ENCODE measurements around the gene ARHGAP21.

Gene ARHGAP21

DNA sequence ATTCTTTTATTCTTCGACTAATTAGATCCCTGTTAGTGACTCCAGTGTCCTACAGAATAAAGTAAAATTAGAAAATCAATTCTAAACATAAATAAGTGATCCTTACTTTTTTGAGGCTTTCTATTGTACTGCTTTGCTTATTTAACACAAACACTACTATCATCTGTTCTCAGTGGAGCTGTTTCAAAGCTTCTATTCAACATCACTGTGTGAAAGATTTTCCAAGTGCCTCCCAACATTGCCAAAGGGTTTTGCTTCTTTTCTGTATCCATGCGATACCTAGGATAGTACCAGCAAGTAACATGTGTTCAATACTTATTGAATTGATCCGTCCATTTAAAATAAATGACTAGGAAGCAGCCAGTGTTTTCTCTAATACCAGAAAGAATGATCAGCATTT is 125.7 kb downstream of the ARHGAP21 start:
- Histone ChIP-seq H2AFZ (ENCODE audit: low read length) (no peak overlapping the region), H3K4me3 (ENCODE audit: low read length, poor library complexity, severe bottlenecking) (no peak overlapping the region), H3K4me2 (ENCODE audit: low read depth, low read length, poor library complexity, severe bottlenecking) (no peak overlapping the region), H3K9me2 (replicated peaks; ENCODE audit: low read depth, low read length) (no peaks in the 10 kb centered on the region), H3K9ac (ENCODE audit: low read depth, low read length, poor library complexity, severe bottlenecking) (no peak overlapping the region), H3K27me3 (ENCODE audit: insufficient read depth, low read length, poor library complexity, severe bottlenecking) (no peaks in the 10 kb centered on the region), H3K9me3 (ENCODE audit: insufficient read depth, low read depth, low read length) (no peaks in the 10 kb centered on the region), H3K4me1 (ENCODE audit: insufficient read depth, low read length, poor library complexity, severe bottlenecking) (peaks cover 4% of the 10 kb centered on the region), H4K20me1 (ENCODE audit: insufficient read depth, low read length, poor library complexity, severe bottlenecking) (no peaks in the 10 kb centered on the region), H3F3A (ENCODE audit: low read depth) (no peaks in the 10 kb centered on the region), H3K79me2 (ENCODE audit: insufficient read depth, low read length) (no peaks in the 10 kb centered on the region), H3K36me3 (ENCODE audit: insufficient read depth, low read length) (peaks cover 50% of the 10 kb centered on the region)
- no peak for TF ChIP-seq EZH2phosphoT487 (IDR thresholded peaks at IDR 0.05; ENCODE audit: borderline replicate concordance)

DNA sequence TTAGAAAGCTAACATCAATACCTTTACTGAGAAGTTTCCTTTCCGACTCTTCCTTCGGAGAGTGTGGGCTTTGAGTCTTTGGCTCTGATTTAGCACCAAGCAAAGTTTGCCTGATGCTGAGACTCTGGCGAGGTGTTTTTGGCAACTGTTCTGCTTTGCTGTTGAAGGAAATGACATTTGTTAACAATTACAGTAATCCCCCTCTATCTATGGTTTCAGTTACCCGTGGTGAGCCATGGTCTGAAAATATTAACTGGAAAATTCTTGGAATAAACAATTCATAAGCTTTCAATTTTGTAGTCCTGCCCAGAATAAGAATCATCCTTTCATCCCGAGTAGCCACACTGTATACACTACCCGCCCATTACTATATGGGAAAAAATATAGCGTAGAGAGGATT is 126.3 kb downstream of the ARHGAP21 start:
- Histone ChIP-seq H3K9ac (ENCODE audit: low read depth, low read length, poor library complexity, severe bottlenecking) (no peak overlapping the region), H3K4me1 (ENCODE audit: insufficient read depth, low read length, poor library complexity, severe bottlenecking) (peaks cover 4% of the 10 kb centered on the region), H3K4me3 (ENCODE audit: low read length, poor library complexity, severe bottlenecking) (no peak overlapping the region), H2AFZ (ENCODE audit: low read length) (no peak overlapping the region), H4K20me1 (ENCODE audit: insufficient read depth, low read length, poor library complexity, severe bottlenecking) (no peaks in the 10 kb centered on the region), H3K9me3 (ENCODE audit: insufficient read depth, low read depth, low read length) (no peaks in the 10 kb centered on the region), H3K9me2 (replicated peaks; ENCODE audit: low read depth, low read length) (no peaks in the 10 kb centered on the region), H3K36me3 (ENCODE audit: insufficient read depth, low read length) (peaks cover 52% of the 10 kb centered on the region), H3K4me2 (ENCODE audit: low read depth, low read length, poor library complexity, severe bottlenecking) (no peak overlapping the region), H3K79me2 (ENCODE audit: insufficient read depth, low read length) (no peaks in the 10 kb centered on the region), H3F3A (ENCODE audit: low read depth) (no peaks in the 10 kb centered on the region), H3K27me3 (ENCODE audit: insufficient read depth, low read length, poor library complexity, severe bottlenecking) (no peaks in the 10 kb centered on the region)
- TF ChIP-seq EZH2phosphoT487 (IDR thresholded peaks at IDR 0.05; ENCODE audit: borderline replicate concordance): no peak
- TF ChIP-seq, protein P1, sequence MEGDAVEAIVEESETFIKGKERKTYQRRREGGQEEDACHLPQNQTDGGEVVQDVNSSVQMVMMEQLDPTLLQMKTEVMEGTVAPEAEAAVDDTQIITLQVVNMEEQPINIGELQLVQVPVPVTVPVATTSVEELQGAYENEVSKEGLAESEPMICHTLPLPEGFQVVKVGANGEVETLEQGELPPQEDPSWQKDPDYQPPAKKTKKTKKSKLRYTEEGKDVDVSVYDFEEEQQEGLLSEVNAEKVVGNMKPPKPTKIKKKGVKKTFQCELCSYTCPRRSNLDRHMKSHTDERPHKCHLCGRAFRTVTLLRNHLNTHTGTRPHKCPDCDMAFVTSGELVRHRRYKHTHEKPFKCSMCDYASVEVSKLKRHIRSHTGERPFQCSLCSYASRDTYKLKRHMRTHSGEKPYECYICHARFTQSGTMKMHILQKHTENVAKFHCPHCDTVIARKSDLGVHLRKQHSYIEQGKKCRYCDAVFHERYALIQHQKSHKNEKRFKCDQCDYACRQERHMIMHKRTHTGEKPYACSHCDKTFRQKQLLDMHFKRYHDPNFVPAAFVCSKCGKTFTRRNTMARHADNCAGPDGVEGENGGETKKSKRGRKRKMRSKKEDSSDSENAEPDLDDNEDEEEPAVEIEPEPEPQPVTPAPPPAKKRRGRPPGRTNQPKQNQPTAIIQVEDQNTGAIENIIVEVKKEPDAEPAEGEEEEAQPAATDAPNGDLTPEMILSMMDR (conservative IDR thresholded peaks at IDR 0.05; ENCODE audit: low read length): no peak

DNA sequence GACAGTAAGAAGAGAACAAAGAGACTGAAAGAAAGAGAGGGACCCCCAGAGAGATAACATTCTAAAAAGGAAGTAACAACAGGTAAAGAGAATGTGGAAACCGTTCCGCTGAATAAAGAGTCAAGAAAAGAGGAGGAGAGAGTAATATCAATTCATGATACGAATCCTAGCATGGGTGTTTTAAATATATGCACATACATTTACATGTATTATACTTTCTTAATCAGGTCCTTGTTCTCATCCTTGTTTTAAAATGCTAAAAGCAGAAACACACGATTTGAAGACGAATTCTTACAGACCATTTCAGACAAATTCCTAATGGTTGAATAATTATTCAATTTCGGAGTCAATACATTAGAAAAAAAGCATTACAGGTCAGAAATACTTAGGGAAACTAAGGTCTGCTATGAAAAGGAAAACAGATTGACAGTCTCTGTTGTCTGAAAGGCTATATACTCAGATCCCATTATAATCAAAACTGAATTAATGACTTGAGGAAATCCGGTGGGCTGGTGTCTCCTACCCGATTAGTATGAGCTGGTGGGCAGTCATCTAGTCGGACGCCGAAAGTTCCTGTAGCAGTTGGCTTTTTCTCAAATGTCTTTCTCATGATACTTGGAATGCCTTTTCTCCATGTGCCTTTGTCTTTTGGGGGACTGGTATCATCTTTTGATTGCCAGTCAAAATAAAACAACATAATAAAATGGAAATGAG is 127.3 kb downstream of the ARHGAP21 start:
- Histone ChIP-seq H3K27me3 (ENCODE audit: insufficient read depth, low read length, poor library complexity, severe bottlenecking) (no peaks in the 10 kb centered on the region), H4K20me1 (ENCODE audit: insufficient read depth, low read length, poor library complexity, severe bottlenecking) (no peaks in the 10 kb centered on the region), H3K9ac (ENCODE audit: low read depth, low read length, poor library complexity, severe bottlenecking) (no peak overlapping the region), H2AFZ (ENCODE audit: low read length) (no peak overlapping the region), H3K4me3 (ENCODE audit: low read length, poor library complexity, severe bottlenecking) (no peak overlapping the region), H3K36me3 (ENCODE audit: insufficient read depth, low read length) (peaks cover 59% of the 10 kb centered on the region), H3K9me3 (ENCODE audit: insufficient read depth, low read depth, low read length) (no peaks in the 10 kb centered on the region), H3K4me2 (ENCODE audit: low read depth, low read length, poor library complexity, severe bottlenecking) (no peak overlapping the region), H3K79me2 (ENCODE audit: insufficient read depth, low read length) (no peaks in the 10 kb centered on the region), H3K4me1 (ENCODE audit: insufficient read depth, low read length, poor library complexity, severe bottlenecking) (peaks cover 4% of the 10 kb centered on the region), H3K9me2 (replicated peaks; ENCODE audit: low read depth, low read length) (no peaks in the 10 kb centered on the region), H3F3A (ENCODE audit: low read depth) (no peaks in the 10 kb centered on the region)
- TF ChIP-seq, protein P1 (conservative IDR thresholded peaks at IDR 0.05; ENCODE audit: low read length): no peak
- TF ChIP-seq EZH2phosphoT487 (IDR thresholded peaks at IDR 0.05; ENCODE audit: borderline replicate concordance): no peak

Data from Loucy (cell line).